NCI-H1092 treated with DMSO at 0.1 percent for 48 hours (cell line): ENCODE data around the gene MID1.
"Not testable (repeated sequence)": the region's sequence is repeated elsewhere in the genome, so short reads cannot be mapped to it uniquely, and the experiment has no call there.

ENCODE experiments used
- DNase-seq: peaks from one replicate; lab custom pipeline; 2025; lab: John Stamatoyannopoulos, UW

The MID1 gene

GRCh38 chrX:10617186-10617998 is 3.0 kb downstream of the MID1 start:
- no peak for DNase-seq

GRCh38 chrX:10615931-10616774 is 4.2 kb downstream of the MID1 start:
- DNase-seq, result peak; percentile 56

GRCh38 chrX:10612215-10612614 is 8.2 kb downstream of the MID1 start:
- no peak for DNase-seq

- no peak for DNase-seq
These were observed 8.8 kb downstream of the MID1 start for GRCh38 chrX:10611441-10612090.

GRCh38 chrX:10608099-10608498 is 12.3 kb downstream of the MID1 start:
- no peak for DNase-seq

- DNase-seq, result no peak
These were observed 13.2 kb downstream of the MID1 start for GRCh38 chrX:10607233-10607632.

- DNase-seq, result no peak
These were observed 16.8 kb downstream of the MID1 start for GRCh38 chrX:10603612-10604011.

- no peak for DNase-seq
These were observed 17.7 kb downstream of the MID1 start for GRCh38 chrX:10602646-10603045.

GRCh38 chrX:10600479-10600878 is 19.9 kb downstream of the MID1 start:
- DNase-seq, result no peak

GRCh38 chrX:10598540-10598939 is 21.8 kb downstream of the MID1 start:
- no peak for DNase-seq

- DNase-seq, result peak; percentile 24
These were observed 22.5 kb downstream of the MID1 start for GRCh38 chrX:10597871-10598270.

GRCh38 chrX:10591363-10592335 is 28.7 kb downstream of the MID1 start:
- DNase-seq, result no peak

GRCh38 chrX:10589787-10590186 is 30.6 kb downstream of the MID1 start:
- not testable (repeated sequence) for DNase-seq

- DNase-seq, result no peak
These were observed 31.3 kb downstream of the MID1 start for GRCh38 chrX:10589098-10589497.

- DNase-seq, result not testable (repeated sequence)
These were observed 35.5 kb downstream of the MID1 start for GRCh38 chrX:10584882-10585281.

- no peak for DNase-seq
These were observed 37.4 kb downstream of the MID1 start for GRCh38 chrX:10582945-10583344.

- DNase-seq, result no peak
These were observed 38.1 kb downstream of the MID1 start for GRCh38 chrX:10582215-10582733.

- DNase-seq, result no peak
These were observed 41.0 kb downstream of the MID1 start for GRCh38 chrX:10579112-10580011.

GRCh38 chrX:10578527-10578926 is 41.9 kb downstream of the MID1 start:
- DNase-seq, result no peak

- no peak for DNase-seq
These were observed 42.5 kb downstream of the MID1 start for GRCh38 chrX:10577853-10578252.
